Upper lobe of left lung (tissue), 4 donors: ENCODE data around the gene DENND10.
A peak's percentile ranks its signal among the peaks of the same experiment; 100 is the strongest.

Experiments used
- POLR2A ChIP-seq, 4 donors: fragments of 450-650 bp; IDR thresholded peaks; one replicate each; pipeline ENCODE4 v1.5.1; 2016 to 2017; ENCODE audit warnings: antibody characterized with exemption in 4 of 4, mild to moderate bottlenecking in 2 of 4
- POLR2AphosphoS5 ChIP-seq, 2 donors: sonication (generic); formaldehyde crosslinking; IDR thresholded peaks; one replicate each; pipeline ENCODE4 v1.5.1; 2017; ENCODE audit warnings: antibody characterized with exemption in 2 of 2
- TF ChIP-seq, protein P1 (sequence below), 6 experiments: fragments of 450-650 bp in 4 of 6; fragments of 200-600 bp in 2 of 6; sonication (generic) in 2 of 6; IDR thresholded peaks; one replicate each; pipeline ENCODE4 v1.5.1; 2016 to 2019; ENCODE audit warnings: antibody characterized with exemption in 6 of 6

DNA sequence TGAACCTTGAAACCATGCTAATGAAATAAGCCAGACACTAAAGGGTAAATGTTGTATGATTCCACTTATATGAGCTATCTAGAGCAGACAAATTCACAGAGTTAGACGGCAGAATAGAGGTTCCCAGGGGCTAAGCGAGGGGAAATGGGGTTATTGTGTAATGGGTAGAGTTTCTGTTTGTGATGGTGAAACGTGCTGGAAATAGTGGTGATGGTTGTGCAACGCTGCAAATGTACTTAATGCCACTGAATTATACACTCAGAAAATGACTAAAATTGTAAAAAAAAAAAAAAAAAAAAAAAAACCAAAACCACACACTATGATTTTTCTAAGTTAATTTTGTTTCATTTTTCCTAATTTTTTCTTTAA lies 31.6 kb downstream of the DENND10 start:
- TF ChIP-seq POLR2A (IDR thresholded peaks at IDR 0.05) (no peak), POLR2AphosphoS5 (IDR thresholded peaks at IDR 0.05) (peak in 1 of 2 donors; percentile 76)
- TF ChIP-seq, protein P1, sequence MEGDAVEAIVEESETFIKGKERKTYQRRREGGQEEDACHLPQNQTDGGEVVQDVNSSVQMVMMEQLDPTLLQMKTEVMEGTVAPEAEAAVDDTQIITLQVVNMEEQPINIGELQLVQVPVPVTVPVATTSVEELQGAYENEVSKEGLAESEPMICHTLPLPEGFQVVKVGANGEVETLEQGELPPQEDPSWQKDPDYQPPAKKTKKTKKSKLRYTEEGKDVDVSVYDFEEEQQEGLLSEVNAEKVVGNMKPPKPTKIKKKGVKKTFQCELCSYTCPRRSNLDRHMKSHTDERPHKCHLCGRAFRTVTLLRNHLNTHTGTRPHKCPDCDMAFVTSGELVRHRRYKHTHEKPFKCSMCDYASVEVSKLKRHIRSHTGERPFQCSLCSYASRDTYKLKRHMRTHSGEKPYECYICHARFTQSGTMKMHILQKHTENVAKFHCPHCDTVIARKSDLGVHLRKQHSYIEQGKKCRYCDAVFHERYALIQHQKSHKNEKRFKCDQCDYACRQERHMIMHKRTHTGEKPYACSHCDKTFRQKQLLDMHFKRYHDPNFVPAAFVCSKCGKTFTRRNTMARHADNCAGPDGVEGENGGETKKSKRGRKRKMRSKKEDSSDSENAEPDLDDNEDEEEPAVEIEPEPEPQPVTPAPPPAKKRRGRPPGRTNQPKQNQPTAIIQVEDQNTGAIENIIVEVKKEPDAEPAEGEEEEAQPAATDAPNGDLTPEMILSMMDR (IDR thresholded peaks at IDR 0.05) = no peak
